Stimulated activated CD8-positive, alpha-beta memory T cell treated with anti-CD3 and anti-CD28 coated beads, Interleukin-15, amount 100 ng/mL, for 48 hours (primary cell): Measurements from ENCODE around the gene DPF1.

Source experiments
- DNase-seq, 2 donors: peaks; one replicate each; pipeline ENCODE4 v3.0.0-alpha.2; 2020; ENCODE audit warnings: low read depth in 2 of 2

Gene DPF1

DNA sequence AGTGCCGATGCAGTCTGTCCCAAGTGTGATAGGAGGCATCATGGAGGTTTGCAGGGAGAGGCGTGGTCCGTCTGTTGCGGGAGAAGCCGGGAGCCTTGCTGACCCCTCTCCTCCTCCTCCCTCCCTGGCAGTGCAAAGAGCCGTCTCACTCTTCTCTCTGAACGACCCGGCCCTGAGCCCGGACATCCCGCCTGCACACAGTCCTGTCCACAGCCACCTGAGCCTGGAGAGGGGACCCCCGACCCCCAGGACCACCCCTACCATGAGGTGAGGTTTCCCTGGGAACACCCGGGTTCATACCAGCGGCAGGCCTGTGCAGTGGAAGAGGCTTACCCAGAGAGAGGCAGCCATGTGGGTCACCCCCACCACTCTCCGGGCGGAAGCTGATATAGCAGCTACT lies 22.3 kb downstream of the DPF1 start:
- no peak for DNase-seq

DNA sequence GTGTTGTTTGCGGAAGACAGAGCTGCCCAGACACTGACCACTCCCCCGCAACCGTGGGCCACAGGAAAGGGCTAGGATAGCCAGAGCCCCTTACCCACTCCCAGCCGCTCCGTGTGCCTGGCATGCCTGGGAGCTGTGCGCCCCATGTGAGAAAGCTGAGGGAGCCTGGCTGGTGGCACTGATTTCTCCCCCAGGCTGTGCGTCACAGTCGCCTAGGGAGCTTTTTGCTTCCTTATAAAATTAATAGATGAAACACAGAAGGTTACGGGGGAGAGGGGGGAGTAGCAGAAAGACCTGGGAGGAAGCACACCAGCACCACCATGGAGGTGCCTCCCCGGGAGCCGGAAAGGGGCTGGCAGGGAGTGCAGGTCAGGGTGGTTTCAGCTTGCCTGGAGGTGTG lies 24.7 kb downstream of the DPF1 start:
- no peak for DNase-seq

DNA sequence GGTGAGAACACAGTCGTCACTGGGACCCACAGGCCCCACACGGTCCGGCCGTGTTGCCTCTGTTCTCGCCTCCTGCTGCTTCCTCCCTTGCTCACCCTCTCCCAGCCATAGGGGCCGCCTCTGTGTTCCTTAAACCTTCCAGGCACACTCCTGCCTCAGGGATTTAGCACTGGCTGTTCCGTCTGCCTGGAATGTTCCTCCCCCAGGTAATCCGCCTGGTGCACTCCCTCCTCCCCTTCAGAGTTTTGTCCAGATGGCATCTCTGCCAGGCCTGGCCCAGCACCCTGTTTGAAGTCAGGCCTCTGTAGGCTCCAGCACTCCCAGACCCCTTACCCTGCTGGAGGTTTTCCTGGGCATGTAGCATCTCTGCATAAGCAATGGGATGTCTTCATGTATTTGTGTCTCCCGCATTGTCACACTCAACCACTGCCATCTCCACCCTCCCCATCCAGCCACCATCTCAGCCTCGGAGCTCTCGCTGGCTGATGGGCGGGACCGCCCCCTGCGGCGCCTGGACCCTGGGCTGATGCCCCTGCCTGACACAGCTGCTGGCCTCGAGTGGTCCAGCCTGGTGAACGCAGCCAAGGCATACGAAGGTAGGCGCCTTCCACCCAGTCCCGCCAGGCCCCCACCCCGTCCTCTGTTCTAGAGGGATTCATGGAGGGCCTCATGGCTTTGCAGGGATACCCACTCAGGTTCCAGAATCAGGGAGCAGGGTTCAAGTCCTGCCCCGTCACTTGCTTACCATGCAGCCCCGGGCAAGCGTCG lies 25.9 kb downstream of the DPF1 start:
- DNase-seq = no peak

DNA sequence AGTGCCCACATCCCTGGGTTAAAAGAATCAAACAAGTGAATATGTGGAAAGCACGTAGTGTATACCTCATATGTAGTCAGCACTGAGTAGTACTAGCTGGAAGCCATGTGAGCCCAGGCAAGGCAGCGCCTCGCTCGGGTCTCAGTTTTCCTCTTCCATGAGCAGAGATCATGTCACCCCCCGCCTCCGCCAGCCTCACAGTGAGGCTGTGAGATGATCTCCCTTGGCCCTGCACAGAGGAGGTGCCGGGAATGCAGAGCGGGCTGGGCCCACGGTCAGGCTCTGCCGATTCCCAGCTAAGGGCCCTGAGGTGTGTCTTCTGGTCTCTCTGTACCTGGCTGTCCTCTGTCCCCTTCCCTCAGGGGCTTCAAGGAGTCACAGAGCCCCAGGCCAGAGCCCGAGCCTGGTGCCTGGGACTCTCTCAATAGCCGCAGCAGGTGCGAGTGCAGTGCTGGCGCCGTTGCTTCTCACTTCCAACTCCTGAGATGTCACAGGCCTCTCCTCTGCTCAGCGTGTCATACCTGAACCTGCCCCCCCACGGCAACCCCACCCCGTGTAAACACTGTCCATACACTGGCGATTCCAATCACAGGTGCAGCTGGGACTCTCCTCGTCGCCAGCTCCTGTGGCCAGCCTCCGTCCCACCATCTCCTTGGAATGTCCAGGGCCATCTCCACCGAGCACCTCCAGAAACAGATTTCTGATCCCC lies 26.9 kb downstream of the DPF1 start:
- no peak for DNase-seq

DNA sequence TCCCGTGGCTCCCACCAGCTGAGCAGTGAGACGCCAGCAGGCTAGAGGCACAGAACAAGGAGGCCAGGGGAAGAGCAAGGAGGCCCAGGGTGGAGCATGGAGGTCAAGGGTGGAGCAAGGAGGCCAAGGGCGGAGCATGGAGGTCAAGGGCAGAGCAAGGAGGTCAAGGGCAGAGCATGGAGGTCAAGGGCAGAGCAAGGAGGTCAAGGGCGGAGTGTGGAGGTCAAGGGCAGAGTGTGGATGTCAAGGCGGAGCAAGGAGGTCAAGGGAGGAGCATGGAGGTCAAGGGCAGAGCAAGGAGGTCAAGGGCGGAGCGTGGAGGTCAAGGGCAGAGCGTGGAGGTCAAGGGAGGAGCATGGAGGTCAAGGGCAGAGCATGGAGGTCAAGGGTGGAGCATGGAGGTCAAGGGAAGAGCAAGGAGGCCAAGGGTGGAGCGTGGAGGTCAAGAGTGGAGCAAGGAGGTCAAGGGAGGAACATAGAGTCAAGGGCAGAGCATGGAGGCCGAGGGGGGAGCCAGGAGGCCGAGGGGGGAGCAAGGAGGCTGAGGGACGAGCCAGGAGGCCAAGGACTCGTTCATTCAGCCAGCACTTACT lies 27.7 kb downstream of the DPF1 start:
- no peak for DNase-seq

DNA sequence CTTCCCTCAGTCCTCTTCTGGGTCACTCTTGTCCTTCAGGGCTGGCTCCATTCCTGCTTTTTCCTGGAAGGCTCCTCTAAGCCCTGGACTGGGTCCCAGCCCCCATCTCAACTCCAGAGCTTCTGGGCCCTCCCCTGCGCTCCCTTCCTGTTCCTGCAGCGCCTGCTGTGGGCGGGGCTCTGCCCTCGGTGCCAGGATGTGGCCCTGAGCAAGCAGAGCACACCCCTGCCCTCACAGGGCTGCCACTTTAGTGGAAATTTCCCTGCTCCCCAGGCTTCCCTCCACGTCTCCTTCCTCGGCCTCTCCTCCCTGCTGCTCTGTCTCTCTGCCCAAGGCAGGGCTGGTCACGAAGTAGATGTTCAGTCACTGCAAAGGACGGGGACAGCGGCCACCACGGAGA lies 28.8 kb downstream of the DPF1 start:
- no peak for DNase-seq

DNA sequence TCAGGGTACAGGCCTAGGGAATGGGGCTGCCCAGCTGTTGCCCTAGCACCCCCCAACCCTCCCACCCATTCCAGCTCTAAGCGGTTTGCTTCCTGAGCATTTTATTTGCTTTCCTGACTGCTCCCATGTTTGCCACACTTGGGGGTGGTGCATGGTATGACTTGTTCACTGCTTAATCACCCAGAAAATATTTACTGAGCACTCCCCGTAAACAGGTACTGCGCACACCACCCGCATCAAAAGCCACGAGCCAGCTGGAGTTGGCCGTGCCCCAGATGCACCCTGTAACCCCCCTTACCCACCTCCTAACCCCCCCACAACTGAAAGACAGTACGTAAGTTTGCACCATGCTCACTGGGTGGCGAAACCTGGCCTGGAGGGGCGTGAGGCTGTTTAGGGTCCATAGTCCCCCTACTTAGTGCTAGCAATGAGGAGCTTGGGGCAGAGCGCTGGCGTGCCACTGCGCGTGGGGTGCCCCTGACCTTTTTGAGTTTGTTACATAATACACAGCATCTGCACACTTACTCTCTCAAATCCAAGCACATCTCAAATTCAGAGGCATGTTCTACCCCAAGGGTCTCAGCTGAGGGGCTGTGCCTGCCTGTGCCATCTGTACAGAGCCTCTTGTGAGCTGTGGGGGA lies 29.8 kb downstream of the DPF1 start:
- DNase-seq = no peak

DNA sequence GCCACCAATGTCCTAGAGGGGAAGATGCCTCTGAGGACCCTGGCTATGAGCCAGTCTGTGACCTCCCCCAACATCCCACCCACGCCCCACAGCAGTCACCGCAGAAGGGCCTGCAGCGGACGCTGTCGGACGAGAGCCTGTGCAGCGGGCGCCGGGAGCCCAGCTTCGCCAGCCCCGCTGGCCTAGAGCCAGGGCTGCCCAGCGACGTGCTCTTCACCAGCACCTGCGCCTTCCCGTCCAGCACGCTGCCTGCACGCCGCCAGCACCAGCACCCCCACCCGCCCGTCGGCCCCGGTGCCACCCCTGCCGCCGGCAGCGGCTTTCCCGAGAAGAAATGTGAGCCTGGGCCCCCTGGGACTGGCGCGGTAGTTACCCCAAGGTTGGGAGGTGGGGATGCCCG lies 30.6 kb downstream of the DPF1 start:
- no peak for DNase-seq

DNA sequence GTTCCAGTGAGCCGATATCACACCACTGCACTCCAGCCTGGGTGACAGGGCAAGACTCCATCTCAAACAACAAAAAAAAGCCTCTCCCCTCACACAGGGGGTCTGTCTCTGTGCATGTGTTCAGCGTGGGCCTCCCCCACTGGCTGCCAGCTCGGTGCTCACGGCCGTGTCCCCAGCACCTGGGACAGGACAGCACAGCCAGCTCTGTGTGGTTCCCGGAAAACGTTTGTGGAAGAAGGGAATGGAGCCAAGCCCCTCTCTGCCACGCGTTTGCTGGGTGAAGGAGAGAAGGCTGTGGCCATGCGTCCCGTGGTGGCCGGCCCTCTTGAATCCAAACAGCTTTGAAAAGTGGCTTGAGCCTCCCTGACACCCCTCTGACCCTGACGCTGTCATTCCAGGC lies 32.3 kb downstream of the DPF1 start:
- no peak for DNase-seq

DNA sequence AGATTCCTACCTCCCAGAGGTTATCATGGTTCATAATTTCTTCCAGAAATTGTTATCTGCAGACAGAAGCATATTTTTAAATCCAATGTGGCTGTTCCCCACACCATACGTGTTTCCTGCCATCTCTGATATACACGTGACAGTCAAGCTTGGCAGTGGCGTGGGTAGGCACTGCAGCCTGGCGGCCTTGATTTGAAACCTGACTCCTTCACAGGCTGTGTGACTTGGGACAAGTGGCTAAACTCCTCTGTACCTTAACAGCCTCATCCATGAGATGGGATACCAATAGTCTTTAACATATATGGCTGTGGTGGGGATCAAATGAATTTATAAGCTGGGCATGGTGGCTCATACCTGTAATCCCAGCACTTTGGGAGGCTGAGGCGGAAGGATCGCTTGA lies 33.2 kb downstream of the DPF1 start:
- no peak for DNase-seq

DNA sequence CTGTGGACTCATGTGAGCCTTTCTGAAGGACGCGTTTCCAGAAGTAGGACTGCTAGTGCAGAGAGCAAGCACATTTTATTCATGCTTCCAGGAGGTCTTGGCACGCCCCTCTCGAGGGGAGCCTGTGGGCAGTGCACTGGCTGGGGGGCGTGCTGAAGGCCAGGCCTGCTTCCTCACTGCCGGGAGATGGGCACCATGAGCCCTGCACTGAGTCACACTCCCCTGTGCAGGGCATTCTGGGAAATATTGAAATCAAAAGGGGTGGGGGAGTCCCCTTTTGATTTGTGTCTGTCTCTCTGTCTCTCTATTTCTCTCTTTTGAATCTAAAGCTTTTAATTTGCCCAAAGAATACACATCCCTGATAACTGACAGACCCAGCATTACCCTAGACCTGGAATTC lies 34.0 kb downstream of the DPF1 start:
- DNase-seq = no peak

DNA sequence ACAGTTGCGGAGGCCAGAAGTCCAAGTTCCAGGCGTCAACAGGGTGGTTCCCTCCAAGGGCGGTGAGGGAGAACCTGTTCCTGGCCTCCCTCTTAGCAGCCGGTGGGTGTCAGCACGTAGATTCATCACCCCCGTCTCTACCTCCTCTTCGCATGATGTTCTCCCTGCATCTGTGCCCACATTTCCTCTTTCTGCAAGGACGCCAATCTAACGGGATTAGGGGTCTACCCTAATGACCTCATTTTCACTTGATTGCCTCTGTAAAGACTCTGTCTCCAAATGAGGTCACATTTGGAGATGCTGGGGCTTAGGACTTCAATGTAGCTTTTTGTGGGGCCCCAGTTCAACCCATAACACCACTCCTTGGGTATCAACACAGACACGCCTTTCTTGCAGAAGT lies 38.5 kb downstream of the DPF1 start:
- DNase-seq = no peak

DNA sequence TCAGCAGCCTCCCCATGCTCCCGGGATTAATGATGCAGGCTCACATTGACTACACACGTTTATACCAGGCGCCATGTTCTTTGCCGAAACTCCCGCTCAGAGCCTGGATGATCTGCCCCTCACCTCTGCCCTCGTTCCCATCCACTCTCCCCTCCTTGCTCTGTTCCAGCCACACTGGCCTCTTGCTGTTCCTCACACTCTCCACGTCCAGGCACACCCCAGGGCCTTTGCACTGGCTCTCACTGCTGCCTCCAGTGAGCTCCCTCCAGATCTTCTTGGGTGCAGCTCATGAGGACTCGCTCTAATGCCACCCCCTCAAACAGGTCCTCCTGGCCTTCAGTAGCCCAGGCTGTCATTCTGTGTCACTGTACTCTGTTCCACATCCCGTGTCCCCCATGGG lies 39.2 kb downstream of the DPF1 start:
- DNase-seq = no peak

DNA sequence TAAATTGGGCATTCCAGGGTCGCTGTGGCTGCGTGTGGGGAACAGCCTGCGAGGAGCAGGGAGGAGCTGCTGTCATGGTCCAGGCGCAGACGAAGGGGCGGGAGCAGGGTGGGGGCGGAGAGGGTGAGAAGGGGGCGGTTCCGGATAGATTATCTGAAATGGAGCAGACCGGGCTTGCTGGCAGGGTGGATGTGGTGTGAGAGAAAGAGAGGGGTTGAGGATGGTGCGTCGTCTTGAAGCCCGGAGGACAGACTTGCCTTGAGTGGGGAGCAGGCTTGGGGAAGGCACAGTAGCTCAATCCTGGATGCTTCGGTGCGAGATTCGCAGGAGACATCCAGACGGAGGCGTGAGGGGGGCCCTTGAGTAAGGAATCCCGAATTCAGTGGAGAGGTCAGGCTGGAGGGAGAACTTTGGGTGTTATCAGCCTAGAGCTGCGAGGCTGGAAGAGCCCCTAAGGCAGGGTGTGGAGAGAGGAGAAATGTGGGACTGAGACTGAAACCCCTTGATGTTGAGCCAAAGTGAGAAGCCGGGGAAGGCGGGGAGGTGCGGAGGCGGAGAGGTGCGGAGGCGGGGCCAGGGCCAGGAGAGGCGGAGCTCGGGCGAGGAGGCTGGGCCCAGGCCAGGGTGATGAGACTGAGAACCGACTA lies 40.6 kb downstream of the DPF1 start:
- no peak for DNase-seq

DNA sequence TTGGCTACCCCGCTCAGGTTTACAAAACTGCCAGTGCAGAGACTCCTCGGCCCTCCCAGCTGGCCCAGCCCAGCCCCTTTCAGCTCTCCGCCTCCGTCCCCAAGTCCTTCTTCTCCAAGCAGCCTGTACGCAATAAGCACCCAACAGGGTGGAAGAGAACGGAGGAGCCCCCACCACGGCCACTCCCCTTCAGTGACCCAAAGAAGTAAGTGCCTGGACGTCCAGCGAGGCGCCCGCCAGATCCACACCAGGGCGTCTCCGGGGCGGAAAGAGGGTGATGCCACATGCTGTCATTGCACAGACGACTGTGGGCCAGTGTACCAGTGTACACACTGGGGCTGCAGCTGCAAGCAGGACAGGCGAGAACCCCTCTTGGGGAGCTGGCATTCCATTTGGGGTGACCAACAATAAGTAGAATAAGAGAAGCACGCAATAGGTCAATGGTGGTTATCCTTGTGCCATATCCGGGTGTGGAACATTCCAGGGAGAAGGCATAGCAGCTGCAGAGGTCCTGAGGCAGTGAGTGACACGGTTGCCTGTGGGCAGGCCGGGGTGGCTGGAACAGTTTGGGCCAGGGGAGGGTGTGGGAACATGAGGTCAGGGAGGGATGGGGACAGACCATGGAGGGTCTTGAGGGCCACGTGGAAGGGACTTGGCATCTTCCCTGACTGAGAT lies 41.3 kb downstream of the DPF1 start:
- DNase-seq = no peak

DNA sequence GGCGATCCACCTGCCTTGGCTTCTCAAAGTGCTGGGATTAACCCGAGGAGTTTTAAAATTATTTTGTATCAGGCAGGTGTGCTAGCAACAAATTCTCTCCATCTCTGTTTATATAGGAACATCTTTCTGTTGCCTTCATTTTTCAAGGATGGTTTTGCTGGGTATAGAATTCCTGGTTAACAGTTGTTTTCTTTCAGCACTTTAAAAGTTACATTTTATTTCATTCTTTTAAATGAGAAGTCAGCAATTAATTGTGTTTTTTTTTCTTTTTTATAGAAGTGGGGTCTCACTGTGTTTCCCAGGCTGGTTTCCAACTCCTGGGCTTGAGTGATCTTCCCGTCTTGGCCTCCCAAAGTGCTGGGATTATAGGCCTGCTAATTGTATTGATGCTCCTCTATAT lies 44.0 kb downstream of the DPF1 start:
- DNase-seq = no peak

DNA sequence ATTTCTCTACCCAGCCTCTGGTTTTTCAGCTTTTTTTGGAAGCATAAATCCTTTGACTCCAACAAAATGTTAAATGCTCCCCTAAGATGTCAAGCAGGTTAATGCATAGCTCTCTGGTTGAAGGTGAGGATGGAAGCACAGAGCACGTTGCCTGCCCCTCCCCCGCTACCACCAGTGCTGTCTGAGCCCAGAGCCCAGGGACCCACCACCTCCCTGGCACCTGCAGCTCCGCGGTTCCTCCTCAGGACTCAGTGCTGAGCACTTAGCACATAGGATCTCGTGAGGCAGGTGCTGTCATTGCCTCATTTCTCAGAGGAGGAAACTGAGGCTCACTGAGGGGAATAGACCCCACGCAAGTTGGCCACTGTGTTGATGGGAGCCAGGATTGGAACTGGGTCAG lies 48.6 kb downstream of the DPF1 start:
- no peak for DNase-seq

DNA sequence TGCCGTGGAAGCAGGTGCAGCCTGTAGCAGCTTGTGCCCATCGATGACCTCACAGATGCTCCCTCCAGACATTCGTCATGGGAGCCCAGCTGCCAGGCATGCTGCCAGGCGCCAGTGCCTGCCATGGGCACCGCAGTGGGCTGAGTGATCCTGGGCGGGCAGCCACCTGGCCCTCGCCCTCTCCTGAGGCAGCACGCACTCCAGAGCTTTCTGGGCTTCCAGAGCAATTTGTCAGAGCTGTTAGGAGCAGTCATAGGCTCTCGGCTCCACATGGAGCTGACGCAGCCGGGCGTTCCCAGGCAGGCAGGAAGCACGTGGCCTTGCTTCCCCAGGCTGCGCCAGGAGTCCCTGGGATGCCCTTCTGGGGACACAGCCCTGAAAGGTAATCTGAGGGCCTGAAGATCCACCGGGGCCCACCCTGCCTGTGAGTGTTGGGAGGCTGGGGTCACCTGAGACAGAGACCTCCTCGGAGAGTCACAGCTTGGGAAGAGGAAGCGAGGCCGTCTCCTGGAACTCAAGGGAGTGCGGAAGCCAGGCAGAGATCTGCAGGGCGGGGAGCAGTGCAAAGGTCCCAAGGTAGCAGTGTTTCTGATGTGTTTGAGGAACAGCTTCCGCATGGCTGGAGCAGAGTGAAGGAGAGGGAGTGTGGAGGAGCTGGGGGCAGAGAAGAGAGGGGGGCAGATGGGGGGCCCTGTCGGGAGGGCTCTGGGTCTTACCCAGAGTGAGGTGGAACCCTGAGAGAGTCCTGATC lies 50.6 kb downstream of the DPF1 start:
- no peak for DNase-seq

DNA sequence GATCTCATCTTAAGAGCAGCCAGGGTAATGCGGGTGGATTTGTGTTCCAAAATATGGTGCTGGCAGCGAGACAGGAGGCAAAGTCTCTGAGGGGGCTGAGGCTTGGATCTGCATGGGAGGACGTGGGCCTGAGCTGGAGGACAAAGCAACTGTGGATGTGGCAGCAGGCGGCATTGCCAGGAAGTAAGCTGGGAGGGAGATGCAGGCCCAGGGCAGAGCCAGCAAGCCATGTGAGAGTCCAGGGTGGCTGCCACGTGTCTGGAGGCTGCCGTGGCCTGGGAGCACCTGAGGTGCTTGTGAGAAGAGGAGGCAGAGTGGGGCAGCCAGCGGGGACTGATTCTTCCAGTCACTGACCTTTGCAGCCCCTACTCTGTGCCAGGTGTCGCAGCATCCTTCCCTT lies 52.0 kb downstream of the DPF1 start:
- DNase-seq = no peak

DNA sequence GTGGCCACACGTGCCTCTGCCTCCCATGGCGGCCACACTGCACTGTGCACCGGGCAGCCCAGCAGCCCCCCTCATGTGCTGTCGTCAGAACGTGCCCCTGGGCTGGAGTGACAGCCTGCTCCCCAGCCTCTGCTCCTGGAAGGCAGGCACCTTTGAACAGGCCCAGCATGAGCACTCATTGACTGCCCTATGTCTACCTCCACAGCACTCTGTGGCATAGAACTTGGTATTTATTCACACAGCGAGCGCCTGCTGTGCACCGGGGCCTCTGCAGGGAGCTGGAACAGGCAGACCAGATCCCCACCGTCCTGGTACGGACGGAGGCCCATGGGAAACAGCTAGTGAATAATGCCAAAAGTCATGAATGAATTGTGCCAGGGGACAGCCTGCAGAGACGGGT lies 53.7 kb downstream of the DPF1 start:
- no peak for DNase-seq

DNA sequence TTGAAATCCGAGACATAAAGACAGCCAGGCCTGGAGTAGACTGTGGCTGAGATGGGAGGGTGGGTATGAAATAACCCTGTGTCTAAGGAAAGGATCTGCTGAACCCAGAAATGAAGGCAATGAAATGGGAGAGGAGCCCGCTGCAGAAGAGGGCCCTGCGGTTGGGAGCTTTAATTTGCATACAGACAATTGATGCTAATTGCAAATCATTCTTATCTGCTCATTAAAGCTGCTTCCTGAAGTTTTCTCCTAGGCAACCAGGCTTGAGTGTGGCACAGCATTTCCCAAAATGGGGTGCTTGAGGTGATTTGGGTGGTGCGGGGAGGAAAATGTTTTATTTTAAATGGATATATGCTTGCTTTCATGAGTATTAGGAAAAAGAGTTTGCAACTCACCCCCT lies 55.4 kb downstream of the DPF1 start:
- no peak for DNase-seq
